HUES48 (cell line): ENCODE data around the gene PREP.

ENCODE experiments used
- H3K27ac ChIP-seq: one replicate; pipeline ENCODE4 v1.7.0; 2013; ENCODE audit warnings: low read depth, low read length, inconsistent platforms
- H3K27me3 ChIP-seq: 2 replicates; pipeline ENCODE4 v1.6.1; 2013; ENCODE audit warnings: mild to moderate bottlenecking, low read length; ENCODE audit not compliant: control insufficient read depth, insufficient read depth
- H3K36me3 ChIP-seq: 2 replicates; pipeline ENCODE4 v1.6.1; 2013; ENCODE audit warnings: low read length; ENCODE audit not compliant: control insufficient read depth, insufficient read depth
- H3K4me1 ChIP-seq: 2 replicates; pipeline ENCODE4 v1.6.1; 2013; ENCODE audit warnings: mild to moderate bottlenecking, low read length; ENCODE audit not compliant: control insufficient read depth, insufficient read depth
- H3K4me3 ChIP-seq: 2 replicates; pipeline ENCODE4 v1.5.1; 2013; ENCODE audit warnings: mild to moderate bottlenecking, low read depth, low read length
- H3K9ac ChIP-seq: 2 replicates; pipeline ENCODE4 v1.6.1; 2013; ENCODE audit warnings: mild to moderate bottlenecking, low read depth, low read length, moderate library complexity
- H3K9me3 ChIP-seq: 2 replicates; pipeline ENCODE4 v1.6.1; 2013; ENCODE audit warnings: low read length; ENCODE audit not compliant: control insufficient read depth, insufficient read depth

Gene PREP

GRCh38 chr6:105391705-105392104 is 11.2 kb downstream of the PREP start:
- no peaks in the 10 kb centered on the region for H3K27me3 ChIP-seq
- no peak overlapping the region for H3K9ac ChIP-seq
- peaks cover 40% of the 10 kb centered on the region for H3K36me3 ChIP-seq
- no peak overlapping the region for H3K27ac ChIP-seq
- H3K4me3 ChIP-seq: no peak overlapping the region
- no peaks in the 10 kb centered on the region for H3K4me1 ChIP-seq
- H3K9me3 ChIP-seq: no peaks in the 10 kb centered on the region

GRCh38 chr6:105389543-105389942 is 13.3 kb downstream of the PREP start:
- Histone ChIP-seq H3K27me3 (no peaks in the 10 kb centered on the region), H3K9me3 (no peaks in the 10 kb centered on the region), H3K36me3 (peaks cover 25% of the 10 kb centered on the region; the same call in 1 of the 2 replicates), H3K4me1 (no peaks in the 10 kb centered on the region), H3K4me3 (no peak overlapping the region), H3K9ac (no peak overlapping the region), H3K27ac (no peak overlapping the region)

DNA sequence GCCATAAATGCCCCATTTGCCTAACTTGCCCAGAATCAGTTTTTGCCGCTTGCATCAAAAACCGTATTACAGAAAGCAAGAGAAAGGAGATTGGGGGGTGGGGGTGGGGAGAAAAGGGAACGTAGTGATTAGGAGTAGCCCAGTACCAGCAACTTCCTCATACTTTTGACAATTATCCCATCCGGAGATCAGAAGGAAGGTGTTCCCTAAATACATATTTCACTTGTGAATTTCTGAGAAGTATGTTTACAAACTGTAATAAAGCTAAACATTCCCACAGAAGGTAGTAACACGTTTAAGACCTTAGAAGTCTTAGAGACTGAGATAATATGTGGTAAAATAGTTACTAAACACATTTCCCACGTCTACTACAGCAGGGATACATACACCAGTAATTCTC is 14.5 kb downstream of the PREP start:
- H3K36me3 ChIP-seq: peaks cover 24% of the 10 kb centered on the region; the same call in 1 of the 2 replicates
- H3K4me3 ChIP-seq: no peak overlapping the region
- no peaks in the 10 kb centered on the region for H3K27me3 ChIP-seq
- no peak overlapping the region for H3K27ac ChIP-seq
- H3K9me3 ChIP-seq: no peaks in the 10 kb centered on the region
- H3K4me1 ChIP-seq: no peaks in the 10 kb centered on the region
- no peak overlapping the region for H3K9ac ChIP-seq

- Histone ChIP-seq H3K27ac (no peak overlapping the region), H3K4me1 (no peaks in the 10 kb centered on the region), H3K36me3 (peaks cover 14% of the 10 kb centered on the region; the same call in 1 of the 2 replicates), H3K27me3 (no peaks in the 10 kb centered on the region), H3K4me3 (no peak overlapping the region), H3K9ac (no peak overlapping the region), H3K9me3 (no peaks in the 10 kb centered on the region)
These were observed 18.9 kb downstream of the PREP start for GRCh38 chr6:105384004-105384403.

- Histone ChIP-seq H3K4me1 (no peaks in the 10 kb centered on the region), H3K9ac (no peak overlapping the region), H3K27me3 (no peaks in the 10 kb centered on the region), H3K4me3 (no peak overlapping the region), H3K36me3 (peaks cover 12% of the 10 kb centered on the region; the same call in 1 of the 2 replicates), H3K9me3 (no peaks in the 10 kb centered on the region), H3K27ac (no peak overlapping the region)
These were observed 19.9 kb downstream of the PREP start for GRCh38 chr6:105382958-105383357.

- Histone ChIP-seq H3K36me3 (peaks cover 8% of the 10 kb centered on the region; the same call in 1 of the 2 replicates), H3K4me3 (no peak overlapping the region), H3K27ac (no peak overlapping the region), H3K4me1 (no peaks in the 10 kb centered on the region), H3K27me3 (no peaks in the 10 kb centered on the region), H3K9me3 (no peaks in the 10 kb centered on the region), H3K9ac (no peak overlapping the region)
These were observed 20.4 kb downstream of the PREP start for GRCh38 chr6:105382496-105382895.

DNA sequence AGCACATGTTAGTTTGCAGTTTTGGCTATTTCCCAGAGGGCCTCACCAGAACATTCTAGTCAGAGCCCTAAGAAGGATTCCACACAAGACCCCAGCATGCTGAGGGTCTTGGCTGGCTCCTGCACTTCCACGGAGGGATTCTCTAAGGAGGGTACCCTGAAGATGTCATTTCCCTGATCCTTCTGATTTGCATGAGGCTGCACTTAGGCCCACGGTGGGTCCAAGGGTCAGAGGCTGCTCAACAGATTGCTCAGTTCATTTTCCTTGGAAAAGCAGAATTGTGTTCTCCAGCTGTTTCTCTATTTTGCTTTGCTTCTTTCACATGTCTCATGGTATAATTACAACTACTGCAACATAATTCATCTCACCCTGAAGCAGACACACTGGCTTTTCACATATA is 22.2 kb downstream of the PREP start:
- no peak overlapping the region for H3K27ac ChIP-seq
- H3K4me3 ChIP-seq: no peak overlapping the region
- no peaks in the 10 kb centered on the region for H3K27me3 ChIP-seq
- H3K36me3 ChIP-seq: peaks cover 17% of the 10 kb centered on the region
- no peaks in the 10 kb centered on the region for H3K9me3 ChIP-seq
- no peaks in the 10 kb centered on the region for H3K4me1 ChIP-seq
- H3K9ac ChIP-seq: no peak overlapping the region

GRCh38 chr6:105375797-105376196 is 27.1 kb downstream of the PREP start:
- Histone ChIP-seq H3K9ac (no peak overlapping the region), H3K4me1 (no peaks in the 10 kb centered on the region), H3K27me3 (no peaks in the 10 kb centered on the region), H3K4me3 (no peak overlapping the region), H3K9me3 (no peaks in the 10 kb centered on the region), H3K36me3 (peaks cover 45% of the 10 kb centered on the region), H3K27ac (no peak overlapping the region)

GRCh38 chr6:105374010-105374420 is 28.9 kb downstream of the PREP start:
- Histone ChIP-seq H3K27me3 (no peaks in the 10 kb centered on the region), H3K4me3 (no peak overlapping the region), H3K4me1 (no peaks in the 10 kb centered on the region), H3K9me3 (no peaks in the 10 kb centered on the region), H3K27ac (no peak overlapping the region), H3K36me3 (peaks cover 48% of the 10 kb centered on the region), H3K9ac (no peak overlapping the region)

DNA sequence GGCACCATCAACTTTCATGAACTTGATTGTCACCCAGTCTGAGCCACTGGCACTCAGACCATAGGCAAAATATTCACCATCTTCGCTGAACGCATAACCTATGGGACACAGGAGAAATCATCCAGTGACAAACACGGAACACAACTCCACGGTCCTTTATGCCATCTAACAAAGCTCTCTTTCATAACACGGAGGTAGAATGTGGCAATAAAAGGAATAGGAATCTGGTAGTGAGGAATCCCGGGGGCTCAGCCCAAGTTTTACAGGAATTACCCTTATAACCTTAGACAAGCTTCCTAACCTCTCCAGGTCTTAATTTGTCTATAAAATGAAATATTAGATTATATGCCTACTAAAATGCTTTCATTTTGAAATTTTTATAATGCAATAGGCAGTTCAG is 29.4 kb downstream of the PREP start:
- H3K36me3 ChIP-seq: peaks cover 53% of the 10 kb centered on the region
- no peaks in the 10 kb centered on the region for H3K27me3 ChIP-seq
- H3K9ac ChIP-seq: no peak overlapping the region
- H3K4me3 ChIP-seq: no peak overlapping the region
- no peaks in the 10 kb centered on the region for H3K9me3 ChIP-seq
- no peaks in the 10 kb centered on the region for H3K4me1 ChIP-seq
- no peak overlapping the region for H3K27ac ChIP-seq

DNA sequence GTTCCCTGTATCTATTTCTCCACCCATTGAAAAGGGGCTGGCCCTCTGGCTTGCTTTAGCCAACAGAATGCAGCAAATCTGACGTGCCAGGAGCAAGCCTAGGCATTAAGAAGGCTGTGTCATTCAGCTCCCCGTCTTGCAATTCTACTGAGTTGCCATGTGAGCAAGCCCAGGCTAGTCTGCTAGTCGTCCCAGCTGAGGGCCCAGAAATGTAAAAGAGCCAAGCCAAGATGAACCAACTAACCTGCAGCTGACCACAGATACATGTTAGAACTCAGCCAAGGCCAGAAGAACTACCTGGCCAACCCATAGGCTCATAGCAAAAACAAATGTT is 30.1 kb downstream of the PREP start:
- no peak overlapping the region for H3K4me3 ChIP-seq
- no peaks in the 10 kb centered on the region for H3K27me3 ChIP-seq
- H3K9me3 ChIP-seq: no peaks in the 10 kb centered on the region
- no peak overlapping the region for H3K9ac ChIP-seq
- H3K4me1 ChIP-seq: no peaks in the 10 kb centered on the region
- no peak overlapping the region for H3K27ac ChIP-seq
- H3K36me3 ChIP-seq: peaks cover 60% of the 10 kb centered on the region
